GM10266 (cell line): ENCODE data around the gene GPR78.
A peak's percentile ranks its signal among the peaks of the same experiment; 100 is the strongest.

Experiments
- DNase-seq: peaks from one replicate; pipeline ENCODE4 v3.0.0; 2012; ENCODE audit errors: extremely low spot score
- TF ChIP-seq, protein P1 (sequence below): IDR thresholded peaks from 2 replicates; pipeline ENCODE4 v1.5.1; 2012; ENCODE audit warnings: mild to moderate bottlenecking, low read depth; ENCODE audit not compliant: control insufficient read depth, insufficient read depth; ENCODE audit errors: missing control alignments

Gene GPR78

DNA sequence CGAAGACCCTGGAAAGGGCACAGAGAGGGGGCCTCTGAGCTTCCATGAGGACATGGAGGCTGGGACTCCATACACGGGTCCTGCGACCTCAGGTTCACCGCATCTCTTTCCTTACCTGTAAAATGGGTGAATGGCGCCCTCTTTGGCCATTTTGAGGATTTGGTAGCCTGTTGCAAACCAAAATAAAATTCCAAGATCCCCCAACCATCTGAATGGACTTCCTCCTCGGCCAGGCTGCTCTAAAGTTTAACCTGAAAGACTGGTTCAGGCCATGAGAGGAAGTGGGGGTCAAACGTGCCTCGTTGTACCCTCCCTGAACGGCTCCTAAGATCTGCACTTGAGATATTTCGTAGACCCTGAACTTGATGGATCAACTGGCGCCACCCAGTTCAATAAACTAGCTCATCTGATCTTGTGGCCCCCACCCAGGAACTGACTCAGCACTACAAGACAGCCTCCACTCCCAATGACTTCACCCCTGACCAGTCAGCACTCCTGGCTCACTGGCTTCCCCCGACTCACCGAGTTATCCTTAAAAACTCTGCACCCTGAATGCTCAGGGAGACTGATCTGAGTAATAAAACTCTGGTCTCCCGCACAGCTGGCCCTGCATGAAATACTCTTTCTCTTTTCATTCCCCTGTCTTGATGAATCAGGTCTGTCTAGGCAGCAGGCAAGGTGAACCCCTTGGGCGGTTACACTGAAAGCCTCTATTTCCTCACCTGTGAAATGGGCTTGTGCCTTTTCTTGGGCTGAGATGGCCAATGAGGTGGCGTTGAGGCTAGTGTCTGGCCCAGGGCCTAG is 32.9 kb upstream of the GPR78 start:
- TF ChIP-seq, protein P1, sequence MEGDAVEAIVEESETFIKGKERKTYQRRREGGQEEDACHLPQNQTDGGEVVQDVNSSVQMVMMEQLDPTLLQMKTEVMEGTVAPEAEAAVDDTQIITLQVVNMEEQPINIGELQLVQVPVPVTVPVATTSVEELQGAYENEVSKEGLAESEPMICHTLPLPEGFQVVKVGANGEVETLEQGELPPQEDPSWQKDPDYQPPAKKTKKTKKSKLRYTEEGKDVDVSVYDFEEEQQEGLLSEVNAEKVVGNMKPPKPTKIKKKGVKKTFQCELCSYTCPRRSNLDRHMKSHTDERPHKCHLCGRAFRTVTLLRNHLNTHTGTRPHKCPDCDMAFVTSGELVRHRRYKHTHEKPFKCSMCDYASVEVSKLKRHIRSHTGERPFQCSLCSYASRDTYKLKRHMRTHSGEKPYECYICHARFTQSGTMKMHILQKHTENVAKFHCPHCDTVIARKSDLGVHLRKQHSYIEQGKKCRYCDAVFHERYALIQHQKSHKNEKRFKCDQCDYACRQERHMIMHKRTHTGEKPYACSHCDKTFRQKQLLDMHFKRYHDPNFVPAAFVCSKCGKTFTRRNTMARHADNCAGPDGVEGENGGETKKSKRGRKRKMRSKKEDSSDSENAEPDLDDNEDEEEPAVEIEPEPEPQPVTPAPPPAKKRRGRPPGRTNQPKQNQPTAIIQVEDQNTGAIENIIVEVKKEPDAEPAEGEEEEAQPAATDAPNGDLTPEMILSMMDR = peak; percentile 63
- peak; percentile 60 for DNase-seq

DNA sequence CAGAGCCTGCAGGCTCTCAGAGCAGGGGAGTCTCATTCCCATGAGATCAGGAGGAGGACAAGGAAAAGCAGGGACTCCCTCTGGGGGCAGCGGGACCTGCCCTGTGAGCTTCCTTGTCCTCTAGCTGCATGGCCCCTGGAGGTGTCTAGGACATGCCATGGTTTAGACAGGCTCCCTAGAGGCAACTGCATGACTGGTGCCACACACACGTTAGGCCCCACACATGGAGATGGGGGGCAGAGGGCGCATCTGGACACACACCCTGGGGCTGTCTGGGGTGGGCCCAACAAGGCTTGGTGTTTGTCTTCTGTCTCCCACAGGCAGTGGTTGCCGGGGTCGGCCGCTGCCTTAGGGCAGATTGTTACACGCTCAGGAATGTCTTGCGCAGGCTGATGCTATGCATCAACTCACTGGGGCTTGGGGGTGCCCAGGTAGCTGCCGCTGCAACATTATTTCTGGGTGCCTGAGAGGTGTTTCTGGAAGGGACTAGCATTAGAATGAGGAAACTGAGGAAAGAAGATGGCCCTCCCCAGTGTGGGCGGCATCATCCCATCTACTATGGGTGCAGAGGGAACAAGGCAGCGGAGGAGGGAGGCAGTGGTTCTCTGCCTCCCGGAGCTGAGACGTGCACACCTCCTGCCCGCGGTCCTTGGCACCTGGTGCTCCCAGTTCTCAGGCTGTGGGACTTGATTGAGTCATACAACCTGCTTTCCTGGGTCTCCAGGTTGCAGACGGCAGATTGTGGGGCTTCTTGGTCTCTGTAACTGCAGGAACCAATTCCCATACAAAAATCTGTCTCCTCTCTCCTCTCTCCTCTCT is 32.1 kb upstream of the GPR78 start:
- DNase-seq = no peak
- TF ChIP-seq, protein P1 = no peak

DNA sequence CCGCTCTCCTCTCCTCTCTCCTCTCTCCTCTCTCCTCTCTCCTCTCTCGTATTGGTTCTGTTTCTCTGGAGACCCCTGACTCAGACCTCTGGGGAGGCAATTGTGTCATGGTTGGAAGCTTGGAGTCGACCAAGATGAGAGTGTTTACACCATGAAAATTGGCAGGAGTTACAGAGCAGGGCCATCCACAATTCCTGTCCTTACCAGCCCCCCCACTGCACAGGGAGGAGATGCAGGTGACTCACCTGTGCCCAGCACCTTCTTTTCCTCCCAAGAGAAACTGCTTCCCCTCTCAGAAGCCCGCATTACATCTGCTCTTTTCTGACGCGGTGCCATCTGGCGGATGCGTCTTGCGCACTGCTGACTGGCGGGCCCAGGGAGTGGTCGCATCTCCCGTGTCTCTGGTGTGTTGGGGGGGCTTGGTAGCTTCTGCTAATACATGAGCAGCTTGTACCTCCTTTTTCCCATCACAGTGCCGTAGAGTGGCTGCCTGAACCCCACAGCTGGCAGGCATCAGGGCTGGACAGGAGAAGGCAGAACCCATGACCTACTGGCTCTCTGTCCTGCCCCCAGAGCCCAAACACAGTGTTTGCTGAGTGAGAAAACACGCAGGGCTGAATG is 31.4 kb upstream of the GPR78 start:
- TF ChIP-seq, protein P1 = no peak
- DNase-seq = no peak

- TF ChIP-seq, protein P1 = no peak
- no peak for DNase-seq
Measured at GRCh38 chr4:8549352-8549931, 30.8 kb upstream of the GPR78 start.

- DNase-seq = no peak
- TF ChIP-seq, protein P1 = no peak
Measured at GRCh38 chr4:8550691-8551090, 29.5 kb upstream of the GPR78 start.

- TF ChIP-seq, protein P1 = no peak
Measured at GRCh38 chr4:8552024-8552423, 28.2 kb upstream of the GPR78 start.

More at GRCh38 chr4:8552024-8552423, 28.2 kb upstream of the GPR78 start:
- no peak for DNase-seq
